Liver (tissue), 9 donors: ENCODE measurements around the gene PROX1. TPM values are rescaled to one million over a fixed set of nuclear protein-coding genes. Genes with fewer than 3 reads are reported as not detected.

ENCODE experiments used
- DNase-seq: peaks from one replicate; pipeline ENCODE4 v3.0.0-alpha.2; 2017; ENCODE audit warnings: low spot score
- H3K27ac ChIP-seq, 2 donors: one replicate each; pipeline ENCODE4 v1.7.0; 2013; ENCODE audit warnings: inconsistent platforms in 2 of 2, low read length in 2 of 2, control low read depth in 1 of 2, low read depth in 1 of 2, mild to moderate bottlenecking in 1 of 2
- H3K27me3 ChIP-seq, 4 donors: one replicate each; pipeline versions ENCODE4 v1.6.1 to v1.7.0; 2013; ENCODE audit warnings: low read length in 3 of 4, inconsistent platforms in 1 of 4, mild to moderate bottlenecking in 1 of 4, moderate library complexity in 1 of 4; ENCODE audit not compliant: control insufficient read depth in 4 of 4, insufficient read depth in 4 of 4
- H3K36me3 ChIP-seq, 4 donors: one replicate each; pipeline versions ENCODE4 v1.6.1 to v1.7.0; 2013; ENCODE audit warnings: low read length in 3 of 4, mild to moderate bottlenecking in 3 of 4, low read depth in 1 of 4, moderate library complexity in 1 of 4; ENCODE audit not compliant: control insufficient read depth in 4 of 4, insufficient read depth in 3 of 4
- H3K4me1 ChIP-seq, 4 donors: one replicate each; pipeline versions ENCODE4 v1.6.1 to v1.7.0; 2013; ENCODE audit warnings: low read length in 3 of 4, mild to moderate bottlenecking in 3 of 4, moderate library complexity in 1 of 4; ENCODE audit not compliant: control insufficient read depth in 4 of 4, insufficient read depth in 4 of 4
- H3K4me3 ChIP-seq, 3 donors: one replicate each; pipeline versions ENCODE4 v1.6.1 to v1.7.0; 2013; ENCODE audit warnings: low read length in 3 of 3, control low read depth in 1 of 3, low read depth in 1 of 3, mild to moderate bottlenecking in 1 of 3
- H3K9ac ChIP-seq, 2 donors: one replicate each; pipeline ENCODE4 v1.7.0; 2013; ENCODE audit warnings: low read length in 2 of 2, mild to moderate bottlenecking in 2 of 2, moderate library complexity in 2 of 2, control low read depth in 1 of 2, low read depth in 1 of 2
- H3K9me3 ChIP-seq, 4 donors: one replicate each; pipeline versions ENCODE4 v1.6.1 to v1.7.0; 2013; ENCODE audit warnings: low read length in 3 of 4; ENCODE audit not compliant: control insufficient read depth in 4 of 4
- FOXA1 ChIP-seq: IDR thresholded peaks from 2 replicates; pipeline ENCODE4 v1.6.1; 2016; ENCODE audit warnings: antibody characterized with exemption
- FOXA2 ChIP-seq: IDR thresholded peaks from 2 replicates; pipeline ENCODE4 v1.6.1; 2016; ENCODE audit warnings: antibody characterized with exemption
- GABPA ChIP-seq, 2 donors: IDR thresholded peaks in 1 of 2; conservative IDR thresholded peaks in 1 of 2; 2 replicates each; pipeline ENCODE4 v1.6.1; 2016; ENCODE audit warnings: antibody characterized with exemption in 2 of 2, mild to moderate bottlenecking in 1 of 2, moderate library complexity in 1 of 2
- HNF4A ChIP-seq, 2 donors: conservative IDR thresholded peaks; 2 replicates each; pipeline ENCODE4 v1.6.1; 2016; ENCODE audit warnings: antibody characterized with exemption in 2 of 2, mild to moderate bottlenecking in 2 of 2
- HNF4G ChIP-seq: IDR thresholded peaks from 2 replicates; pipeline ENCODE4 v1.6.1; 2016; ENCODE audit warnings: antibody characterized with exemption
- JUND ChIP-seq, 2 donors: IDR thresholded peaks; 2 replicates each; pipeline ENCODE4 v1.6.1; 2016; ENCODE audit warnings: antibody characterized with exemption in 2 of 2
- NR2F2 ChIP-seq: IDR thresholded peaks from 2 replicates; pipeline ENCODE4 v1.6.1; 2016; ENCODE audit warnings: antibody characterized with exemption
- RAD21 ChIP-seq, 2 donors: IDR thresholded peaks; 2 replicates each; pipeline ENCODE4 v1.6.1; 2016; ENCODE audit warnings: antibody characterized with exemption in 2 of 2, mild to moderate bottlenecking in 2 of 2
- RXRA ChIP-seq, 2 donors: IDR thresholded peaks; 2 replicates each; pipeline ENCODE4 v1.6.1; 2017 to 2018; ENCODE audit warnings: antibody characterized with exemption in 2 of 2, mild to moderate bottlenecking in 1 of 2
- SP1 ChIP-seq: IDR thresholded peaks from 2 replicates; pipeline ENCODE4 v1.6.1; 2018; ENCODE audit warnings: antibody characterized with exemption, mild to moderate bottlenecking
- TAF1 ChIP-seq: conservative IDR thresholded peaks from 2 replicates; pipeline ENCODE4 v1.6.1; 2016; ENCODE audit warnings: antibody characterized with exemption, mild to moderate bottlenecking
- YY1 ChIP-seq: IDR thresholded peaks from 2 replicates; pipeline ENCODE4 v1.6.1; 2016; ENCODE audit warnings: antibody characterized with exemption, mild to moderate bottlenecking
- WGBS: extraction: QIAGEN DNeasy Blood & Tissue Kit; methylation state at CpG from one replicate; pipeline ENCODE4 v1.1.7; 2013; 5-methylcytosine and 5-hydroxymethylcytosine counted together
- polyA plus RNA-seq, 2 donors: library from polyadenylated mRNA; stranded (reverse) in 1 of 2; unstranded in 1 of 2; fragments of 200-250 nt in 1 of 2; fragments of >200 nt in 1 of 2; fragmentation: Nextera tagmentation in 1 of 2; extraction: Ambion mirVana in 1 of 2; gene quantifications; one replicate each; pipeline versions ENCODE4 v1.2.1 to v1.2.3, GENCODE V29; 2013 to 2015
- total RNA-seq, 2 donors: library from RNA; depleted of rRNA; stranded (reverse); fragments of >200 nt; gene quantifications; one replicate each; pipeline ENCODE4 v1.2.3, GENCODE V29; 2014
- TF ChIP-seq, protein P1 (sequence below): IDR thresholded peaks from 2 replicates; pipeline ENCODE4 v1.6.1; 2016; ENCODE audit warnings: antibody characterized with exemption
- TF ChIP-seq, protein P2 (sequence below): IDR thresholded peaks from 2 replicates; pipeline ENCODE4 v1.6.1; 2016; ENCODE audit warnings: antibody characterized with exemption, mild to moderate bottlenecking
- TF ChIP-seq, protein P3 (sequence below): IDR thresholded peaks from 2 replicates; pipeline ENCODE4 v1.6.1; 2016; ENCODE audit warnings: antibody characterized with exemption
- TF ChIP-seq, protein P4 (sequence below): fragments of 150-350 bp; IDR thresholded peaks from 2 replicates; pipeline ENCODE4 v1.5.1; 2017; ENCODE audit warnings: improper control_type of control experiment, low read depth, low read length; ENCODE audit not compliant: missing input control
- TF ChIP-seq, protein P5 (sequence below): IDR thresholded peaks from 2 replicates; pipeline ENCODE4 v1.6.1; 2016; ENCODE audit warnings: antibody characterized with exemption
- donor health status: healthy.
- donor health status: healthy.
- donor health status: healthy.
- donor health status: healthy.
- donor health status: healthy.

PROX1 gene
- total and polyA plus RNA-seq, 4 donors = 18.3 to 101 (median 31.3) TPM

DNA sequence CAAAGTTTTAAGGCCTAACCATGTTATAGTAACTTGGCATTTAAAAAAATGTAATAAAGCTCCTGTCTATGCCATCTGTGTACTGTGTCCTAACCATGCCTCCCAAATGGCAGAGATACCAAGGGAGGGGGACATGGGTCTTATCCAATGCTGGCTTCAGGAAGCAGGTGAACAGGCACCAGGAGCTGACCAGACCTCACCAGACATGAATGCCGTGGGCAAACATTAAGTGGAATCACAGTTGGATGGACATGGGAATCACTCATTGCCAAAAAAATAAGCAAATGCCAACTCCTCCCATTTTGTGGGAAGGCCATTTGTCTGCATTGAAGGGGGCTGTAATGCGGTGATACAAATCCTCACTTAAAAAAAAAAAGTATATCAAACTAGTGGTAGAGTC is 22.9 kb downstream of the PROX1 start:
- Histone ChIP-seq H3K4me1 (peaks cover 3 to 30% (median 16%) of the 10 kb centered on the region in 4 donors), H3K4me3 (no peak overlapping the region), H3K9me3 (no peaks in the 10 kb centered on the region), H3K27me3 (no peaks in the 10 kb centered on the region), H3K27ac (no peak overlapping the region), H3K36me3 (peaks cover 2 to 66% (median 61%) of the 10 kb centered on the region in 4 donors), H3K9ac (no peak overlapping the region)
- DNase-seq = no peak
- WGBS = 88% methylated on average over 2 of the region's 2 CpGs
- TF ChIP-seq FOXA1 = no peak
- no peak for TF ChIP-seq SP1
- TF ChIP-seq RAD21 (IDR thresholded peaks at IDR 0.05) = no peak
- TF ChIP-seq, protein P1, sequence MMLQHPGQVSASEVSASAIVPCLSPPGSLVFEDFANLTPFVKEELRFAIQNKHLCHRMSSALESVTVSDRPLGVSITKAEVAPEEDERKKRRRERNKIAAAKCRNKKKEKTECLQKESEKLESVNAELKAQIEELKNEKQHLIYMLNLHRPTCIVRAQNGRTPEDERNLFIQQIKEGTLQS = no peak
- TF ChIP-seq, protein P2, sequence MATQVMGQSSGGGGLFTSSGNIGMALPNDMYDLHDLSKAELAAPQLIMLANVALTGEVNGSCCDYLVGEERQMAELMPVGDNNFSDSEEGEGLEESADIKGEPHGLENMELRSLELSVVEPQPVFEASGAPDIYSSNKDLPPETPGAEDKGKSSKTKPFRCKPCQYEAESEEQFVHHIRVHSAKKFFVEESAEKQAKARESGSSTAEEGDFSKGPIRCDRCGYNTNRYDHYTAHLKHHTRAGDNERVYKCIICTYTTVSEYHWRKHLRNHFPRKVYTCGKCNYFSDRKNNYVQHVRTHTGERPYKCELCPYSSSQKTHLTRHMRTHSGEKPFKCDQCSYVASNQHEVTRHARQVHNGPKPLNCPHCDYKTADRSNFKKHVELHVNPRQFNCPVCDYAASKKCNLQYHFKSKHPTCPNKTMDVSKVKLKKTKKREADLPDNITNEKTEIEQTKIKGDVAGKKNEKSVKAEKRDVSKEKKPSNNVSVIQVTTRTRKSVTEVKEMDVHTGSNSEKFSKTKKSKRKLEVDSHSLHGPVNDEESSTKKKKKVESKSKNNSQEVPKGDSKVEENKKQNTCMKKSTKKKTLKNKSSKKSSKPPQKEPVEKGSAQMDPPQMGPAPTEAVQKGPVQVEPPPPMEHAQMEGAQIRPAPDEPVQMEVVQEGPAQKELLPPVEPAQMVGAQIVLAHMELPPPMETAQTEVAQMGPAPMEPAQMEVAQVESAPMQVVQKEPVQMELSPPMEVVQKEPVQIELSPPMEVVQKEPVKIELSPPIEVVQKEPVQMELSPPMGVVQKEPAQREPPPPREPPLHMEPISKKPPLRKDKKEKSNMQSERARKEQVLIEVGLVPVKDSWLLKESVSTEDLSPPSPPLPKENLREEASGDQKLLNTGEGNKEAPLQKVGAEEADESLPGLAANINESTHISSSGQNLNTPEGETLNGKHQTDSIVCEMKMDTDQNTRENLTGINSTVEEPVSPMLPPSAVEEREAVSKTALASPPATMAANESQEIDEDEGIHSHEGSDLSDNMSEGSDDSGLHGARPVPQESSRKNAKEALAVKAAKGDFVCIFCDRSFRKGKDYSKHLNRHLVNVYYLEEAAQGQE = no peak
- no peak for TF ChIP-seq GABPA (IDR thresholded peaks at IDR 0.05 in 1 of 2, conservative IDR thresholded peaks at IDR 0.05 in 1 of 2)
- no peak for TF ChIP-seq NR2F2
- no peak for TF ChIP-seq JUND (IDR thresholded peaks at IDR 0.05)
- no peak for TF ChIP-seq HNF4A (conservative IDR thresholded peaks at IDR 0.05)
- TF ChIP-seq TAF1 = no peak
- TF ChIP-seq, protein P3, sequence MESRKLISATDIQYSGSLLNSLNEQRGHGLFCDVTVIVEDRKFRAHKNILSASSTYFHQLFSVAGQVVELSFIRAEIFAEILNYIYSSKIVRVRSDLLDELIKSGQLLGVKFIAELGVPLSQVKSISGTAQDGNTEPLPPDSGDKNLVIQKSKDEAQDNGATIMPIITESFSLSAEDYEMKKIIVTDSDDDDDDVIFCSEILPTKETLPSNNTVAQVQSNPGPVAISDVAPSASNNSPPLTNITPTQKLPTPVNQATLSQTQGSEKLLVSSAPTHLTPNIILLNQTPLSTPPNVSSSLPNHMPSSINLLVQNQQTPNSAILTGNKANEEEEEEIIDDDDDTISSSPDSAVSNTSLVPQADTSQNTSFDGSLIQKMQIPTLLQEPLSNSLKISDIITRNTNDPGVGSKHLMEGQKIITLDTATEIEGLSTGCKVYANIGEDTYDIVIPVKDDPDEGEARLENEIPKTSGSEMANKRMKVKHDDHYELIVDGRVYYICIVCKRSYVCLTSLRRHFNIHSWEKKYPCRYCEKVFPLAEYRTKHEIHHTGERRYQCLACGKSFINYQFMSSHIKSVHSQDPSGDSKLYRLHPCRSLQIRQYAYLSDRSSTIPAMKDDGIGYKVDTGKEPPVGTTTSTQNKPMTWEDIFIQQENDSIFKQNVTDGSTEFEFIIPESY = no peak
- TF ChIP-seq FOXA2 = no peak
- TF ChIP-seq HNF4G = no peak
- TF ChIP-seq, protein P4, sequence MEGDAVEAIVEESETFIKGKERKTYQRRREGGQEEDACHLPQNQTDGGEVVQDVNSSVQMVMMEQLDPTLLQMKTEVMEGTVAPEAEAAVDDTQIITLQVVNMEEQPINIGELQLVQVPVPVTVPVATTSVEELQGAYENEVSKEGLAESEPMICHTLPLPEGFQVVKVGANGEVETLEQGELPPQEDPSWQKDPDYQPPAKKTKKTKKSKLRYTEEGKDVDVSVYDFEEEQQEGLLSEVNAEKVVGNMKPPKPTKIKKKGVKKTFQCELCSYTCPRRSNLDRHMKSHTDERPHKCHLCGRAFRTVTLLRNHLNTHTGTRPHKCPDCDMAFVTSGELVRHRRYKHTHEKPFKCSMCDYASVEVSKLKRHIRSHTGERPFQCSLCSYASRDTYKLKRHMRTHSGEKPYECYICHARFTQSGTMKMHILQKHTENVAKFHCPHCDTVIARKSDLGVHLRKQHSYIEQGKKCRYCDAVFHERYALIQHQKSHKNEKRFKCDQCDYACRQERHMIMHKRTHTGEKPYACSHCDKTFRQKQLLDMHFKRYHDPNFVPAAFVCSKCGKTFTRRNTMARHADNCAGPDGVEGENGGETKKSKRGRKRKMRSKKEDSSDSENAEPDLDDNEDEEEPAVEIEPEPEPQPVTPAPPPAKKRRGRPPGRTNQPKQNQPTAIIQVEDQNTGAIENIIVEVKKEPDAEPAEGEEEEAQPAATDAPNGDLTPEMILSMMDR = no peak
- no peak for TF ChIP-seq RXRA (IDR thresholded peaks at IDR 0.05)
- TF ChIP-seq, protein P5, sequence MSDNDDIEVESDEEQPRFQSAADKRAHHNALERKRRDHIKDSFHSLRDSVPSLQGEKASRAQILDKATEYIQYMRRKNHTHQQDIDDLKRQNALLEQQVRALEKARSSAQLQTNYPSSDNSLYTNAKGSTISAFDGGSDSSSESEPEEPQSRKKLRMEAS = no peak
- no peak for TF ChIP-seq YY1

DNA sequence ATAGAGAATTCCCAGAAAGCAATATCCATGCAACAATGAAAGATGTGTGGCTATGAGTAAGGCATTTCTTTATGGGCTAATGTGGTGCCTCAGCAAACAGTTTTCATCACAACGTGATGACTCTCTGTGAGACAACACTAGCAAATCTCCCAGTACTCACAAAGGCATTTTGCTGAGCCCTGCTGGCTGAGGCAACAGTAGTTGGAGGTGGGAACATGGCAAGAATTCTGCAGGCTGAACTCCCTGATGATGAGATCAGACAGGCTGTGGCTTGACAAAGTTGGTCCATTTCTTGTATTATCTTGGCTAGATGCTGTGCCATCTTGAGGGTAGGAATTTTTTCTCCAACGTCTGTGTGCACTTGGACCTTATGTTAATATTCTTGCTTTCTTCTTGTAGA is 24.6 kb downstream of the PROX1 start:
- Histone ChIP-seq H3K9me3 (no peaks in the 10 kb centered on the region), H3K27ac (no peak overlapping the region), H3K4me3 (no peak overlapping the region), H3K27me3 (no peaks in the 10 kb centered on the region), H3K9ac (no peak overlapping the region), H3K36me3 (peaks cover 2 to 65% (median 61%) of the 10 kb centered on the region in 4 donors), H3K4me1 (peaks cover 3 to 43% (median 25%) of the 10 kb centered on the region in 4 donors)
- no peak for DNase-seq
- TF ChIP-seq, protein P4 = no peak
- TF ChIP-seq HNF4A (conservative IDR thresholded peaks at IDR 0.05) (no peak), YY1 (no peak), GABPA (IDR thresholded peaks at IDR 0.05 in 1 of 2, conservative IDR thresholded peaks at IDR 0.05 in 1 of 2) (no peak)
- 29% methylated on average over 2 of the region's 2 CpGs for WGBS
